HepG2 (cell line): Measurements from ENCODE around the gene ANKRD39. TPM values are rescaled to one million over a fixed set of nuclear protein-coding genes. Genes with fewer than 3 reads are reported as not detected.

Experiments used
- ATAC-seq: fragments of 200-7000 bp; cut with Tn5 transposase; 3 replicates; pipeline ENCODE4 v1.9.1; 2020; ENCODE audit warnings: mild to moderate bottlenecking, moderate library complexity
- BruUV-seq: library from RNA; stranded (reverse); fragments of 400-500 nt; replicated peaks from 2 replicates; lab custom pipeline; 2021; lab: Mats Ljungman, UMichigan
- CTCF ChIA-PET: fragments of 300-600 bp; formaldehyde crosslinking; extraction: SDS; loops from one replicate; lab custom pipeline; 2021; ENCODE audit warnings: low total read pairs, inconsistent platforms, low intra/inter-chr PET ratio; lab: Yijun Ruan, JAX
- POLR2A ChIA-PET: fragments of 350-600 bp; sonication (Branson Sonifier 250); formaldehyde crosslinking; loops from one replicate; lab custom pipeline; 2020; ENCODE audit warnings: antibody characterized with exemption, inconsistent platforms; lab: Yijun Ruan, JAX
- DNase-seq: peaks from one replicate; pipeline ENCODE4 v3.0.0-alpha.2; 2015; ENCODE audit warnings: low spot score
- FAIRE-seq: peaks from 3 replicates; lab custom pipeline; 2011; peaks lifted over from hg19 to GRCh38; lab: Jason Lieb, UNC
- H2AFZ ChIP-seq: one replicate; pipeline ENCODE4 v1.6.1; 2011; ENCODE audit warnings: low read length, inconsistent platforms
- H3K27ac ChIP-seq: fragments of 300-600 bp; 3 replicates; pipeline ENCODE4 v1.8.0; 2011; ENCODE audit warnings: mixed run types, mild to moderate bottlenecking, mixed read lengths, low read length, inconsistent platforms; ENCODE audit not compliant: insufficient read depth; ENCODE audit errors: extremely low read length
- H3K27me3 ChIP-seq, 2 experiments: fragments of 200-600 bp in 1 of 2; 2 replicates in 1 of 2; 3 replicates in 1 of 2; pipeline versions ENCODE4 v1.6.0 to v1.8.0; 2011; ENCODE audit warnings: low read length in 2 of 2, mild to moderate bottlenecking in 2 of 2, moderate library complexity in 2 of 2, inconsistent platforms in 1 of 2; ENCODE audit not compliant: insufficient read depth in 2 of 2, control insufficient read depth in 1 of 2
- H3K36me3 ChIP-seq, 2 experiments: fragments of 200-600 bp in 1 of 2; replicated peaks in 1 of 2; 2 replicates in 1 of 2; 3 replicates in 1 of 2; pipeline versions ENCODE4 v1.5.1 to v1.8.0; 2011; ENCODE audit warnings: low read length in 2 of 2, inconsistent platforms in 1 of 2; ENCODE audit not compliant: insufficient read depth in 2 of 2, control insufficient read depth in 1 of 2
- H3K4me1 ChIP-seq: 2 replicates; pipeline ENCODE4 v1.5.1; 2012; ENCODE audit warnings: low read length, inconsistent platforms; ENCODE audit not compliant: insufficient read depth
- H3K4me2 ChIP-seq: 2 replicates; pipeline ENCODE4 v1.6.0; 2011; ENCODE audit warnings: low read depth, low read length, inconsistent platforms
- H3K4me3 ChIP-seq, 3 experiments: fragments of 200-600 bp in 1 of 3; sonication (generic), shearing (Covaris generic) in 1 of 3; replicated peaks in 1 of 3; 2 replicates each; pipeline ENCODE4 v1.5.1; 2011 to 2016; ENCODE audit warnings: low read length in 3 of 3, inconsistent platforms in 2 of 3, low read depth in 2 of 3, mild to moderate bottlenecking in 2 of 3, control low read depth in 1 of 3, mixed read lengths in 1 of 3; ENCODE audit not compliant: insufficient read depth in 1 of 3
- H3K79me2 ChIP-seq: one replicate; pipeline ENCODE4 v1.6.1; 2011; ENCODE audit warnings: low read length, inconsistent platforms; ENCODE audit not compliant: insufficient read depth
- H3K9ac ChIP-seq: 2 replicates; pipeline ENCODE4 v1.6.0; 2011; ENCODE audit warnings: mild to moderate bottlenecking, low read depth, low read length, inconsistent platforms; ENCODE audit not compliant: insufficient read depth
- H3K9me3 ChIP-seq: 2 replicates; pipeline ENCODE4 v1.5.1; 2012; ENCODE audit warnings: mild to moderate bottlenecking, low read length
- H4K20me1 ChIP-seq: 2 replicates; pipeline ENCODE4 v1.6.0; 2011; ENCODE audit warnings: inconsistent platforms, mild to moderate bottlenecking, low read length, moderate library complexity; ENCODE audit not compliant: insufficient read depth
- ATF7-NPFF ChIP-seq: sonication (generic); formaldehyde crosslinking; IDR thresholded peaks from 2 replicates; pipeline ENCODE4 v1.8.1; 2023; ENCODE audit warnings: mild to moderate bottlenecking, low read depth, missing genetic modification reagents, moderate library complexity
- HNF1A ChIP-seq, 2 experiments: sonication (generic) in 1 of 2; formaldehyde crosslinking in 1 of 2; IDR thresholded peaks; 2 replicates each; pipeline versions ENCODE4 v1.4.0 to v1.6.1; 2016 to 2020; ENCODE audit warnings: borderline replicate concordance in 1 of 2, low read depth in 1 of 2, mild to moderate bottlenecking in 1 of 2, missing genetic modification reagents in 1 of 2
- MAFG ChIP-seq: sonication (generic); formaldehyde crosslinking; IDR thresholded peaks from 2 replicates; pipeline ENCODE4 v1.5.1; 2020; ENCODE audit warnings: mild to moderate bottlenecking, missing genetic modification reagents
- NR3C1 ChIP-seq: sonication (generic); formaldehyde crosslinking; IDR thresholded peaks from 2 replicates; pipeline ENCODE4 v1.4.0; 2020; ENCODE audit warnings: missing genetic modification reagents
- PRDM4 ChIP-seq: sonication (generic); formaldehyde crosslinking; IDR thresholded peaks from 2 replicates; pipeline ENCODE4 v1.9.0; 2021; ENCODE audit warnings: missing genetic modification reagents, borderline replicate concordance
- ZBTB33 ChIP-seq: sonication (generic); formaldehyde crosslinking; IDR thresholded peaks from 2 replicates; pipeline ENCODE4 v1.4.0; 2020; ENCODE audit warnings: missing genetic modification reagents
- ZNF18 ChIP-seq: sonication (generic); formaldehyde crosslinking; IDR thresholded peaks from 2 replicates; pipeline ENCODE4 v1.8.0; 2022; ENCODE audit warnings: mild to moderate bottlenecking, missing genetic modification reagents; ENCODE audit not compliant: insufficient replicate concordance
- ZNF577 ChIP-seq: sonication (generic); formaldehyde crosslinking; IDR thresholded peaks from 2 replicates; pipeline ENCODE4 v1.4.0; 2020; ENCODE audit warnings: mild to moderate bottlenecking, low read depth, missing genetic modification reagents, borderline replicate concordance
- ZNF652 ChIP-seq: IDR thresholded peaks from 2 replicates; pipeline ENCODE4 v1.6.1; 2016; ENCODE audit warnings: low read depth, borderline replicate concordance
- ZNF790 ChIP-seq: sonication (generic); formaldehyde crosslinking; IDR thresholded peaks from 2 replicates; pipeline ENCODE4 v1.8.0; 2022; ENCODE audit warnings: missing genetic modification reagents, mild to moderate bottlenecking, borderline replicate concordance
- WGBS: methylation state at CpG from one replicate; pipeline ENCODE4 v1.1.6; 2017; ENCODE audit warnings: low lambda C conversion rate; 5-methylcytosine and 5-hydroxymethylcytosine counted together
- in situ Hi-C: cut with HindIII; loops from 2 replicates; pipeline ENCODE4 v1.10.0; 2017; ENCODE audit warnings: low pct_unique_long_range_greater_than_20kb; ENCODE audit not compliant: extremely low pct_ligation_motif_present
- intact Hi-C: fragments of 100-400 bp; cut with micrococcal nuclease; formaldehyde crosslinking; loops from one replicate; pipeline ENCODE4 v1.10.0; 2022; ENCODE audit not compliant: unreplicated experiment
- polyA plus RNA-seq, 8 experiments: library from polyadenylated mRNA; depleted of rRNA in 3 of 8; stranded (reverse) in 7 of 8; unstranded in 1 of 8; fragments of >200 nt; fragmentation: Illumina TruSeq in 4 of 8; extraction: Trizol in 4 of 8; gene quantifications; 2 replicates each; pipeline versions ENCODE4 v1.2.1 to v1.2.3, GENCODE V29; 2011 to 2016; ENCODE audit warnings: low read depth in 4 of 8, missing spikeins in 1 of 8, mixed read lengths in 1 of 8; ENCODE audit not compliant: insufficient read depth in 1 of 8
- total RNA-seq, 5 experiments: library from RNA; depleted of rRNA; stranded (reverse); fragments of >200 nt; fragmentation: Illumina TruSeq; extraction: Trizol; gene quantifications; 2 replicates each; pipeline ENCODE4 v1.2.3, GENCODE V29; 2016; ENCODE audit warnings: low read depth in 1 of 5

The ANKRD39 gene
- total and polyA plus RNA-seq, 2 of the 13 experiments (the other 11 are each of a cell fraction or from before 2014, with no cell fraction given): 23.2 to 24.8 TPM

GRCh38 chr2:96807127-96807471, 50.7 kb downstream of the ANKRD39 start (continued):
- no peak for TF ChIP-seq MAFG (CRISPR knock-in tag)
- no peak for TF ChIP-seq PRDM4 (CRISPR knock-in tag)
- no peak for TF ChIP-seq NR3C1 (CRISPR knock-in tag)

- Histone ChIP-seq H3K4me2 (no peak overlapping the region), H3K79me2 (no peaks in the 10 kb centered on the region), H3K4me3 (no peak overlapping the region), H3K27ac (peak overlapping the region; percentile 50), H3K4me1 (peaks cover 59% of the 10 kb centered on the region), H3K36me3 (peaks cover 0 to 4% of the 10 kb centered on the region in 2 experiments; a peak in 1 of 5 replicates), H4K20me1 (no peaks in the 10 kb centered on the region), H3K9me3 (no peaks in the 10 kb centered on the region), H2AFZ (no peak overlapping the region), H3K9ac (no peak overlapping the region), H3K27me3 (no peaks in the 10 kb centered on the region)
- in situ Hi-C loops (no loop called here), intact Hi-C loops (no loop called here)
- ChIA-PET CTCF (no interaction called here), POLR2A (interaction anchor here (3.1 kb wide), 1 partner anchor 9 kb away, joined by 22 read pairs; the partner anchor contains the start of gene CNNM3)
- FAIRE-seq: no peak
- ATAC-seq: no peak
- DNase-seq: peak; percentile 58
- WGBS: 95% methylated on average over 23 of the region's 23 CpGs
- BruUV-seq: no TSS peak
- TF ChIP-seq ZNF790 (CRISPR knock-in tag): no peak
- TF ChIP-seq HNF1A (IDR thresholded peaks at IDR 0.05; ENCODE audit: low read depth): 0 out of 2 replicates have a peak, but pooled peaks have one; percentile 6
- TF ChIP-seq HNF1A (CRISPR knock-in tag; IDR thresholded peaks at IDR 0.05; ENCODE audit: borderline replicate concordance): no peak
- no peak for TF ChIP-seq ATF7-NPFF (CRISPR knock-in tag)
- no peak for TF ChIP-seq ZNF18 (CRISPR knock-in tag)
- no peak for TF ChIP-seq ZNF577 (CRISPR knock-in tag)
- peak; percentile 72 for TF ChIP-seq ZBTB33
- TF ChIP-seq ZNF652: peak; percentile 75
These were observed 51.2 kb downstream of the ANKRD39 start for GRCh38 chr2:96806468-96807126.
